GM18505 (cell line): ENCODE results near the gene TNFRSF1B.

Experiments used
- ATAC-seq: cut with Tn5 transposase; IDR thresholded peaks from one replicate; pipeline ENCODE4 v1.9.1; 2021; ENCODE audit not compliant: unreplicated experiment
- POLR2A ChIP-seq: IDR thresholded peaks from 4 replicates; pipeline ENCODE4 v1.6.1; 2011; ENCODE audit warnings: borderline replicate concordance; ENCODE audit not compliant: insufficient read depth, insufficient read length; ENCODE audit errors: extremely low read depth

Gene TNFRSF1B

GRCh38 chr1:12135612-12136011 is 31.2 kb upstream of the TNFRSF1B start:
- ATAC-seq = no peak
- no peak for TF ChIP-seq POLR2A

GRCh38 chr1:12136916-12137610 is 29.7 kb upstream of the TNFRSF1B start:
- no peak for TF ChIP-seq POLR2A
- no peak for ATAC-seq

GRCh38 chr1:12138196-12139168 is 28.3 kb upstream of the TNFRSF1B start:
- TF ChIP-seq POLR2A = no peak
- no peak for ATAC-seq

- ATAC-seq = no peak
- TF ChIP-seq POLR2A = no peak
Observed at GRCh38 chr1:12140016-12140415, 26.8 kb upstream of the TNFRSF1B start.

- ATAC-seq = no peak
- no peak for TF ChIP-seq POLR2A
Observed at GRCh38 chr1:12140515-12141162, 26.2 kb upstream of the TNFRSF1B start.

GRCh38 chr1:12141163-12141850 is 25.5 kb upstream of the TNFRSF1B start:
- TF ChIP-seq POLR2A = peak; percentile 15
- ATAC-seq = no peak

GRCh38 chr1:12142141-12142823 is 24.5 kb upstream of the TNFRSF1B start:
- ATAC-seq = no peak
- no peak for TF ChIP-seq POLR2A

GRCh38 chr1:12142891-12143630 is 23.7 kb upstream of the TNFRSF1B start:
- TF ChIP-seq POLR2A = no peak
- ATAC-seq = no peak

GRCh38 chr1:12143631-12144155 is 23.1 kb upstream of the TNFRSF1B start:
- ATAC-seq = no peak
- TF ChIP-seq POLR2A = no peak

- ATAC-seq = no peak
- no peak for TF ChIP-seq POLR2A
Observed at GRCh38 chr1:12144236-12144635, 22.6 kb upstream of the TNFRSF1B start.

- TF ChIP-seq POLR2A = peak; percentile 54
- ATAC-seq = no peak
Observed at GRCh38 chr1:12144969-12145368, 21.8 kb upstream of the TNFRSF1B start.
